PC-3 (cell line): ENCODE measurements around the gene SLC6A1. TPM values are rescaled to one million over a fixed set of nuclear protein-coding genes. Genes with fewer than 3 reads are reported as not detected.

Source experiments
- ATAC-seq: fragments of 200-7000 bp; cut with Tn5 transposase; 2 replicates; pipeline ENCODE4 v1.9.1; 2020; ENCODE audit warnings: mild to moderate bottlenecking, moderate library complexity
- BruUV-seq: library from RNA; stranded (reverse); fragments of 400-500 nt; replicated peaks from 2 replicates; lab custom pipeline; 2021; lab: Mats Ljungman, UMichigan
- CTCF ChIA-PET: fragments of 300-600 bp; sonication (Branson Sonifier 250); formaldehyde crosslinking; loops from one replicate; lab custom pipeline; 2022; ENCODE audit warnings: antibody characterized with exemption; lab: Charles Lee
- POLR2A ChIA-PET: fragments of 300-600 bp; sonication (Branson Sonifier 250); formaldehyde crosslinking; loops from one replicate; lab custom pipeline; 2022; ENCODE audit warnings: antibody characterized with exemption; ENCODE audit not compliant: unreplicated experiment; lab: Charles Lee
- DNase-seq: peaks from one replicate; pipeline ENCODE4 v3.0.0-alpha.2; 2015
- H2AFZ ChIP-seq: fragments of 300-600 bp; sonication (generic); 2 replicates; pipeline ENCODE4 v1.6.0; 2016; ENCODE audit warnings: antibody characterized with exemption, low read length
- H3F3A ChIP-seq: fragments of 300-600 bp; sonication (generic); one replicate; pipeline ENCODE4 v1.6.0; 2017; ENCODE audit warnings: antibody characterized with exemption, low read length, control low read depth, mild to moderate bottlenecking; ENCODE audit not compliant: unreplicated experiment
- H3K27ac ChIP-seq: fragments of 300-600 bp; sonication (generic); 2 replicates; pipeline ENCODE4 v1.5.1; 2016; ENCODE audit warnings: mild to moderate bottlenecking, low read length
- H3K27me3 ChIP-seq: fragments of 300-600 bp; sonication (generic); 2 replicates; pipeline ENCODE4 v1.6.1; 2016; ENCODE audit warnings: low read length, mixed read lengths
- H3K36me3 ChIP-seq: fragments of 300-600 bp; sonication (generic); 2 replicates; pipeline ENCODE4 v1.6.1; 2016; ENCODE audit warnings: low read depth, mixed run types, low read length, mixed read lengths
- H3K4me1 ChIP-seq: fragments of 300-600 bp; sonication (generic); 2 replicates; pipeline ENCODE4 v1.5.1; 2016; ENCODE audit warnings: low read length; ENCODE audit not compliant: insufficient read depth
- H3K4me2 ChIP-seq: fragments of 300-600 bp; sonication (generic); 2 replicates; pipeline ENCODE4 v1.6.0; 2016; ENCODE audit warnings: low read length
- H3K4me3 ChIP-seq: fragments of 300-600 bp; sonication (generic); 2 replicates; pipeline ENCODE4 v1.5.1; 2016; ENCODE audit warnings: mild to moderate bottlenecking, low read length, mixed read lengths
- H3K79me2 ChIP-seq: fragments of 300-600 bp; sonication (generic); 2 replicates; pipeline ENCODE4 v1.6.1; 2017; ENCODE audit warnings: low read length, mixed read lengths
- H3K9ac ChIP-seq: fragments of 300-600 bp; sonication (generic); 2 replicates; pipeline ENCODE4 v1.6.0; 2016; ENCODE audit warnings: mild to moderate bottlenecking, low read length
- H3K9me2 ChIP-seq: fragments of 300-600 bp; sonication (generic); replicated peaks from 2 replicates; pipeline ENCODE4 v1.6.1; 2016; ENCODE audit warnings: mixed run types, low read length, mixed read lengths
- H3K9me3 ChIP-seq: fragments of 300-600 bp; sonication (generic); 2 replicates; pipeline ENCODE4 v1.6.1; 2016; ENCODE audit warnings: low read length, mixed read lengths
- H4K20me1 ChIP-seq: fragments of 300-600 bp; sonication (generic); 2 replicates; pipeline ENCODE4 v1.6.1; 2016; ENCODE audit warnings: low read length, mixed read lengths
- EZH2 ChIP-seq: fragments of 300-600 bp; sonication (generic); IDR thresholded peaks from one replicate; pipeline ENCODE4 v1.6.1; 2017; ENCODE audit warnings: antibody characterized with exemption, mild to moderate bottlenecking, low read length; ENCODE audit not compliant: unreplicated experiment
- EZH2phosphoT487 ChIP-seq: fragments of 300-600 bp; sonication (generic); IDR thresholded peaks from 2 replicates; pipeline ENCODE4 v1.6.1; 2018; ENCODE audit warnings: mild to moderate bottlenecking, antibody characterized with exemption, low read length, borderline replicate concordance
- intact Hi-C: fragments of 100-400 bp; cut with micrococcal nuclease; formaldehyde crosslinking; loops from 2 replicates; pipeline ENCODE4 v1.9.0; 2023
- total RNA-seq: library from RNA; depleted of rRNA; stranded (reverse); fragments of >200 nt; gene quantifications from 2 replicates; pipeline ENCODE4 v1.2.3, GENCODE V29; 2014
- TF ChIP-seq, protein P1 (sequence below): fragments of 300-600 bp; sonication (generic); conservative IDR thresholded peaks from 2 replicates; pipeline ENCODE4 v1.5.1; 2017; ENCODE audit warnings: antibody characterized with exemption, low read depth, mild to moderate bottlenecking, low read length

SLC6A1 gene
- total RNA-seq, 1 experiment from 2014 or later = not detected

DNA sequence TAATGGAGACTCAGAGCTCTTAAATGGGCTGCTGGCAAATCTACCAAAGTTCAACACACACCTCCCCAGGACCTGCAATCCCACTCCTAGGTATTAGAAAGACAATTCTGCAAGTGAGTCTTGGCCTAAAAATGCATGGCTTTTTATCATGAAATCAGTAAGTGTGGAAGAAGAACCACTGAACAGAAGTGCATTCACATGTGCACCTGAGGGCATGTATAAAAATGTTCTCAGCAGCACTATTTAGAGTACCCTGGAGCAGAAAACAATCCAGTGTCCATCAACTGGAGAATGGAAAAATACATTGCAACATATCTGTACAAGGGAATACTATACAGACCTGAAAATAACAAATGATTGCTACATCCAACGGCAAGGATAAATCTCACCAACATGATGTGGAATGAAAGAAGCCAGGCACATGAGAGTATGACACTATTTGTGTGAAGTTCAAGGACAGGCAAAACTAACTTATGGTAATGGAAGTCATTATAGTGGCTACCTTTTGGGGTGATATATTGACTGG lies 8.1 kb upstream of the SLC6A1 start:
- Histone ChIP-seq H3K27ac (no peak overlapping the region), H3K9me3 (no peaks in the 10 kb centered on the region), H3F3A (no peaks in the 10 kb centered on the region), H3K4me3 (no peak overlapping the region), H3K9ac (no peak overlapping the region), H3K27me3 (peaks cover 36% of the 10 kb centered on the region), H3K9me2 (no peaks in the 10 kb centered on the region), H3K36me3 (no peaks in the 10 kb centered on the region), H3K4me1 (peaks cover 16% of the 10 kb centered on the region), H2AFZ (no peak overlapping the region), H4K20me1 (no peaks in the 10 kb centered on the region), H3K4me2 (no peak overlapping the region), H3K79me2 (no peaks in the 10 kb centered on the region)
- intact Hi-C loops = no loop called here
- TF ChIP-seq EZH2phosphoT487 = no peak
- TF ChIP-seq EZH2 = no peak
- TF ChIP-seq, protein P1, sequence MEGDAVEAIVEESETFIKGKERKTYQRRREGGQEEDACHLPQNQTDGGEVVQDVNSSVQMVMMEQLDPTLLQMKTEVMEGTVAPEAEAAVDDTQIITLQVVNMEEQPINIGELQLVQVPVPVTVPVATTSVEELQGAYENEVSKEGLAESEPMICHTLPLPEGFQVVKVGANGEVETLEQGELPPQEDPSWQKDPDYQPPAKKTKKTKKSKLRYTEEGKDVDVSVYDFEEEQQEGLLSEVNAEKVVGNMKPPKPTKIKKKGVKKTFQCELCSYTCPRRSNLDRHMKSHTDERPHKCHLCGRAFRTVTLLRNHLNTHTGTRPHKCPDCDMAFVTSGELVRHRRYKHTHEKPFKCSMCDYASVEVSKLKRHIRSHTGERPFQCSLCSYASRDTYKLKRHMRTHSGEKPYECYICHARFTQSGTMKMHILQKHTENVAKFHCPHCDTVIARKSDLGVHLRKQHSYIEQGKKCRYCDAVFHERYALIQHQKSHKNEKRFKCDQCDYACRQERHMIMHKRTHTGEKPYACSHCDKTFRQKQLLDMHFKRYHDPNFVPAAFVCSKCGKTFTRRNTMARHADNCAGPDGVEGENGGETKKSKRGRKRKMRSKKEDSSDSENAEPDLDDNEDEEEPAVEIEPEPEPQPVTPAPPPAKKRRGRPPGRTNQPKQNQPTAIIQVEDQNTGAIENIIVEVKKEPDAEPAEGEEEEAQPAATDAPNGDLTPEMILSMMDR = no peak
- ChIA-PET POLR2A (no interaction called here), CTCF (no interaction called here)
- no peak for DNase-seq
- no peak for ATAC-seq
- BruUV-seq = no TSS peak

- Histone ChIP-seq H3K27ac (no peak overlapping the region), H3K9me2 (no peaks in the 10 kb centered on the region), H3K4me2 (no peak overlapping the region), H3K9me3 (no peaks in the 10 kb centered on the region), H3K4me3 (no peak overlapping the region), H3K9ac (no peak overlapping the region), H2AFZ (no peak overlapping the region), H3K27me3 (peaks cover 43% of the 10 kb centered on the region), H4K20me1 (no peaks in the 10 kb centered on the region), H3K79me2 (no peaks in the 10 kb centered on the region), H3K36me3 (no peaks in the 10 kb centered on the region), H3F3A (no peaks in the 10 kb centered on the region), H3K4me1 (peaks cover 16% of the 10 kb centered on the region)
- intact Hi-C loops = no loop called here
- POLR2A ChIA-PET = no interaction called here
- TF ChIP-seq EZH2phosphoT487 = no peak
- no peak for TF ChIP-seq EZH2
- TF ChIP-seq, protein P1 = no peak
- DNase-seq (no peak), ATAC-seq (no peak)
- BruUV-seq = no TSS peak
- CTCF ChIA-PET = no interaction called here
Measured at GRCh38 chr3:10985181-10985580, 7.4 kb upstream of the SLC6A1 start.

DNA sequence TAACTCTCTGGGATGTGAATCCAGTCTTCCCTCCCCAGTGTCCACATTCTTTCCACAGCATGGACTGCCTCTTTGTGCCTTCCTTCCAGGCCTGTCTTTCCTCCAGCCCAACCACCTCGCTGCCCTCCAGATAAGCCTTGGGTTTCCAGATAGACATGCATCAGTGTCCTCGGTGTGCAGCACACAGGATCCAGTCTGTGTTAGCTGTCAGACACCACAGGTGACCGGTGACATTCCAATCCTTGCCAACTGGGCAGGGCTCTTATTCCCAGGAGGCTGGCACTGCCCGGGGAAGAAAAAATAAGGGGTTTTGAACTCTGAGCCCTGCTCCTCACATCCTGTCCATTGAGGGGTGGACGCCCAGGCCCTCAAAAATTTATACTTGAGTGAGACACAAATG lies 6.0 kb upstream of the SLC6A1 start:
- no peak overlapping the region for H3K9ac ChIP-seq
- no peak overlapping the region for H2AFZ ChIP-seq
- H3K4me1 ChIP-seq = peaks cover 15% of the 10 kb centered on the region
- H3K79me2 ChIP-seq = no peaks in the 10 kb centered on the region
- no peaks in the 10 kb centered on the region for H3K9me3 ChIP-seq
- H3K27ac ChIP-seq = no peak overlapping the region
- no peaks in the 10 kb centered on the region for H3K9me2 ChIP-seq
- H3K36me3 ChIP-seq = no peaks in the 10 kb centered on the region
- H3F3A ChIP-seq = no peaks in the 10 kb centered on the region
- TF ChIP-seq, protein P1 = no peak
- TF ChIP-seq EZH2 (no peak), EZH2phosphoT487 (no peak)
- no TSS peak for BruUV-seq
- intact Hi-C loops = no loop called here
- peaks cover 44% of the 10 kb centered on the region for H3K27me3 ChIP-seq
- DNase-seq (no peak), ATAC-seq (no peak)
- no peaks in the 10 kb centered on the region for H4K20me1 ChIP-seq
- CTCF ChIA-PET = no interaction called here
- POLR2A ChIA-PET = no interaction called here
- no peak overlapping the region for H3K4me3 ChIP-seq
- no peak overlapping the region for H3K4me2 ChIP-seq
